HCEC 1CT (cell line): ENCODE data around the gene ZNF214.

Experiments
- DNase-seq: peaks from one replicate; pipeline ENCODE4 v3.0.0-alpha.2; 2017

Gene ZNF214

DNA sequence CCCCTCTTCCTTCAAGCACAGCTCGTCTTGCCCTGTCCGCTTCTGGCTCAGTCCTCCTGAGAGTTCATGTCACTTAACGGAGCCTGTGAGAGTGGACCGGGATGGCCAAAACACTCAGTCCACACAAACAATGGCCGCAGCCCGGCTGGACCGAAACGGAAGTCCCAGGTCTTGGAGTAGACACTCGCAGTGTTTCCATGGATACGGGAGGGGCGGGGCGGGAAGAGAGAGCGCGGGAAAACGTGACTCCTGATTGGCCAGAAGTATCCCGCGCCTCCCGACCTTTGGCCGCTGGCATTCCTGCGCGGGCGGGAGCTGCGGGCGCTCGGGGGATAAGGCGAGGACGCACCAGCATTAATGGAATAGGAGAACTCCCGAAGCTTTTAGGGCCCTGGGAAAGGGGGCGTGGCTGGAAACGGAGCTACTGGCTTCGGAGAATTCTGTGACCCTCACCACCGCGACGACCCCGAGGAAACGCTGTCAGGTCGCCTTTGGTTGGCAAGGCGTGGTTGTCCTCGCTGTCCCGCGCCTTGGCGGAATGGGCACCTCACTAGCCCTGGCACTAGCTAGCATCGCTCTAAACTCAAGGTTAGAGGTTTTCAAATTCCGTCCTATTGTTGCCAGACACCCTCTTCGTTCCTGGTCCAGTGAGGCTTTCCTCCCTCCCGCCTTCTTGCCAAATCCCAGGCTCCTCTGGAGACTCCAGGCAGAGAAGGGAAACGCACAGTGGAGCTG, at the start of gene ZNF214, which contains the start of gene NLRP14:
ZNF214 (minus strand) TSS at position 164 of the 735 bp plus-strand sequence. CDS start 17,511 bp downstream, outside the sequence.
NLRP14 (plus strand) TSS at position 297 of the 735 bp plus-strand sequence. CDS start 18,108 bp downstream, outside the sequence.
- peak; percentile 93 for DNase-seq

DNA sequence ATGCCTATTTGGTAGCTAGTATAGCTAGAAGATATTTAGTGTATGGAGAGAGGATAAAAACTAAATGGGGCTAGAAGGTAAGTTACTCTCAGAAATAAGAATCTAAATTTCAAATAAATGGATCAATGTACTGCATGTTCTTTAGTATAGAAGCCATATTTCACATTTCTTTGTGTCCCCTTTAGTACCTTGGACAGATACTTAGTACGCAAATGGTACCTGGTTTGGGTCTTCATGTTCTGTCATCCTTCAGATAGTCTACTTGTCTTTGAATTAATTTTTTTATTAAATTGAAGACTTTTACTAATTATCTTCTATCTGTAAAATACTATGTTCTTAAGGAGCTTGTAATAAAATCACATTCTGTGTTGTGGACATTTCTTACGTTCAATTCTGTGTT, 42.4 kb upstream of the ZNF214 start:
- no peak for DNase-seq

DNA sequence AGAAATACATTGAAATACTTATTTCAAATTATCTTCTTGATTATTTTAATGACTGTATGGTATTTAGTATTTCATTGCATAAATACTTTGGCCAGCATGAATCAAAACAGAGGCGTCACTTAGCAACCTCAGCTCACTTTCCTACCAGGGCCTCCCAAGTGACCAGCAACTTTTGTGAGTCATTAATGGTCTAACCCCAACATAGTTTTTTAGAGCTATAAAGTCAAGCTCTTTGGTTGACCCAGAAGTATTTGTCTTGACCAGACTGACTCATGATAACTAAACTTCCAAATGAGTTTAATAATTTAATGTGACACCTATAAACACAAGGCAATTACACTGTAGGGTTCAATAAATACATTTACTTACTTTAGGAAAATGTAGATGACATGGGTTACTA, 40.7 kb upstream of the ZNF214 start:
- peak; percentile 92 for DNase-seq

DNA sequence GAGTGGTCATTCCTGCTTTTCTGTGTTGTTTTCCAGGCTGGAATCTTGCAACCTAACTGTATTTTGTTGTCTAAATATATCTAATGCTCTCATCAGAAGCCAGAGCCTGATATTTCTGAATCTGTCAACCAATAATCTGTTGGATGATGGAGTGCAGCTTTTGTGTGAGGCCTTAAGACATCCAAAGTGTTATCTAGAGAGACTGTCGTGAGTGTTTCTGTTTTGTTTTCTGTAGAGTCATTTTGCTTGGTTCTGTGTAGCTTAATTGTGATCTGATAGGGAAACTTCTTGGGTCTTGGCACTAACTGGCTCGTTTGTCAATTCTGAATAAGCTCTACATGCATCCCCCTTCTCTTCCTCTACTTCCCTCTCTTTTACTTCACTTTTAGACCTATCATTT, 37.5 kb upstream of the ZNF214 start:
- no peak for DNase-seq

DNA sequence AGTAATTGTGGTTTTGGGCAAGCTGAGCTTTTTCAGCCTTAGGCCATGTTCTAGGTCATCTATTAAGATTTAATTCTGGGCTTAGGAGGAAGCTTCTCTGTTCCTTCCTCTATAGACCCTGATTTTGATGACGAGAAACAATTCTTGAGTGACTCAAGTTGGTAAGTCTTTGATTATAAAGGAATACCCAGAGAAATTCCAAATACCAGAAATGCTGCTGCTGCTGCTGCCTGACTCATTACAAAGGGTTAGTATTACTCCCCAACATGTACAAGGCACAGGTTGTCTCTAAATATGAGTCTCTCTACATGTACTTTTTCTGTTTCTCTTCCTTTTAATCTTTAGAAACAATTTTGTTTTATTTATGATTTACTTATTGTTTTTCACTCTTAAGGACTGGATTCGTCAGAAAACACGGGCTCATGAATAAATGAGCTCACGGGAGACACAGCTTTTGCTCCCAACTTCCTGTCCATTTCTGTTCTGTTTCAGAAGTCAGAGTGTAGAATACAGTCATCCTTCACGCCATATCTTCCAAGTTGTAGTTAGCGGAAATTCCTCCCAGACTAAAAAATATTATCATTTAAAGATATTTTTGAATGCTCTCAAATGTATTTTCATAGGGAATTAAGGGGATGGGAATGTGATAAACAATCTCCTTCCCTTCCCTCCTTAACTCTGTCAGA, 36.8 kb upstream of the ZNF214 start:
- peak; percentile 19 for DNase-seq

DNA sequence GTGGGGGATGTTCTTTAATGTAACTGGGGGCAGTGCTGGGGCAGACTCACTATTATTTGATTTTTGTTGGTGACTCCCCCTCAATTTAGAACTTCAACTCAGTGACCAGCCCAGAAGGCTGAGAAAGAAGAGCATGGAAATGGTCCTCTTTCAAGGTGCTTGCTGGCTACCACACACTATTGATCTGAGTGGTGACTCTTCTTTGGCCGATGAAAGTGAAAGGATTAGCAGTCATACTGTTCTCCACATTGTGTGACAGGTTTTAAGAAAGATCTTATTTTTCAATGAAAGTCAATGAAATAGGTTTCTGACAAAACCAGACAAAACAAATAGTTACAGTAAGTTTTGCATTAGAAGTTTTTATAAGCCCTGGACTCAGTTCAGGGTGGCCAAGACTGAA, 30.0 kb upstream of the ZNF214 start:
- no peak for DNase-seq

DNA sequence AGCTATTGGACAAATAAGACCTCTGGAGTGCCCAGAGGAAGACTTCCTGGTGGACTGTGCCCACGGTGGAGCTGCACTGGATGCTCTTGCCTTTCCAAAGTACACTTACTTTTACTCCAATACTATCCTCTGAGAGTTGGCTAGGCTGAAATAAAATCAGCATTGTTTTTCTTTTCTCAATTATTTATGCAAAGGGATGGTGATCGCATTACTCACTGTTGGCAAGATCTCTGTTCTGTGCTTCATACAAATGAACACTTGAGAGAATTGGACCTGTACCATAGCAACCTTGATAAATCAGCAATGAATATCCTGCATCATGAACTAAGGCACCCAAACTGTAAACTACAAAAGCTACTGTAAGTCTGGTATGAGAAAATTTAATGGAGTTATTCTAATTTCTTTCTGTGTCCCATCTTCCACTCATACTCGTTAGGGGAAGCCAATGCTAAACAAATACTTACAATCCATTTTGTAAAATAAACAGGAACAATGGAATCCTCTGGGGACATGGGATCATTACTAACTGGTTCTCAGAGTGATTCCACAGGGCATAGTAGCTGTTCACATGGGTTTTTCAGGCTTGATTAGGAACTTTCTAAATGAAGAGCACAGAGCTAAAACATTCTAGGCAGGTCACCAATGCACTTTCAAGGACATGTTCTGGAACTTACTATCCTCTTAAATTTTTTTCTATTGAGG, 26.5 kb upstream of the ZNF214 start:
- peak; percentile 61 for DNase-seq

DNA sequence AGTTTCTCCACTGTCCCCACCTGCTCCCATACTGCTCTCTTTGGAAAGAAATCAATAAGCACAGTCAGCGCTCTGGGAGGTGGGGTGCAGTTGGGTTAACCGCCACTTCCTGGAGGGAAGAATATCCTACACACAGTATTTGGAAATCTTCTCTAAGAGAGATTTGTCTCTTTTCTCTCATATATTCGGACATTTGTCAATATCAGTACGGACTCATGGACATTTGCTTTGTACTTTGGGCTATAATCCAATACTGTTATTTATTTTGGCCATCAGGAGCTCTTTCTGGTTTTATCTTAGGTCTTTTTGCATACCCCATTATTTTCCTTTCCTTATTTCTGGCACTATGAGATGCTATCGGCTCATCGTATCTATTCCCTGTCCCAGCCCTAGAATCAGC, 13.9 kb upstream of the ZNF214 start:
- no peak for DNase-seq

DNA sequence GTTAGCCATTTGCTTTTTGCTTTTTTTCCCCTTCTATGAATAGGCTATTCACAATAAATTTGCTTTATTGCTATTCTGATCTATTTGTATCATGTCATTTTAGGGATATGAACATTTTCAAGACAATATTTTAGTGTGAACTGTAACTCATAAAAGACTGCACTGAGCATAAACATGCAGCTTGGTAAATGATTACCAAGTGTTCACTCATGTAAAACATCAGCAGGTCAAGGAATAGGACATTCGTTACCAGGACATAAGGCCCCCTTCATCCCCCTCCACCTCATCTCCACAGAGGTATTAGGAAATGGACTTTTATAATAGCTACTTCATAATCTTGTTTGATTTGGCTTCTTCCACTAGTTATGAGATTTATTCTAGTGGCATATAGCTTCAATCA, 12.5 kb upstream of the ZNF214 start:
- DNase-seq = no peak

DNA sequence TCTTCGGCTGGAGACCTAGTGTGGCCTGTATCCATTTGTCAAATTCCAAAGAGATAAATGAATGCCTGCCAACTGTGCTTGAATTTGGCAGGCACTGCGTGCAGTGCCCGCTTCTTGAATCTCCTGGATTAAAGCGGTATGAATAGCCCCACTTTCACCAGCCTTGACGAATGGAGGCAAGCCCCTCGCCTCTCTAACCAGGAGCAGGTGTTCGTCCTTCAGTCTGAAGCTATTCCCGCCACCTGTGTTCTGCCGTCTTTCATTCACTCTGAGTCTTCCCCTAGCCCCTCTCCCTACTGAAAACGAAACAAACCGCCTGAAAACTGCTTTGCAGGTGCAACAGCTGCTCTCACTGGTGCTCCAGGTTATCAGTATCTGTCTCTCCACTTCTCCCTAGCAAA, 11.3 kb upstream of the ZNF214 start:
- no peak for DNase-seq

DNA sequence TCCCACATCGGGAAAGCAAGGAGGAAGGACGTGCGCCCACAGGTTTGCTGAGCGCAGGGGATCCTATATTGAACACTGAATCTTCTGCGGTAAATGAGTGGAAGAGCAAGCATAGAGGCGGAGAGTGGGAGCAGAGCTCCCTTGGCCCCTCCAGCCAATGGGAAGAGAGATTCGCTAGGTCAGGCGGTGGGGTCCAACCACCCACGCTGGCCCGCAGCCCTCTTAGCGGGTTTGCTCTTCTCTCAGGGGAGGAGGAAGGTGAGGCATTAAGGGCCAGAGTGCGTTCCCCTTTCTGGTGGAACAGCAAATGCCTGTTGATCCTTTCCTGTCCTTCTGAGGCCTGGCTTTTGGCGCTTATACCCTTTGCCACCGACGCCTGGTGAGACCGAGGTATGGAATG, 10.7 kb upstream of the ZNF214 start:
- DNase-seq = no peak

DNA sequence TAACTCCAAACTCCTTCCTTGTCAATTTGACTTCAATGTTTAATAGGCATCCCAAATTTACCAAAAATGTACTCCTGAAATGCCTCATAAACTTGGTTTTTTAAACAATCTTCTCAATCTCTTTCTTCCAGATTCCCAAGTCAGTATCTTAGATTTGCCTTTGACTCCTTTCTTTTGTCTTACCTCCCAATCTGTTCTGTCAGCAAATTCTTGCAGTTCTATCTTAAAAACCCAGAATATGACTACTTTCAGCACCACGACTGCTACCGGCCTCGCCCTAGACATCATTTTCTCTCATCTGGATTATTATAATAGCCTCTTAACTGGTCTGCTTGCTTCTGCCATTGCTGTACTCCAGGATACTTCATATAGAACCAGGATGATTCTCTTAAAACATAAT, 8.0 kb upstream of the ZNF214 start:
- DNase-seq = no peak

DNA sequence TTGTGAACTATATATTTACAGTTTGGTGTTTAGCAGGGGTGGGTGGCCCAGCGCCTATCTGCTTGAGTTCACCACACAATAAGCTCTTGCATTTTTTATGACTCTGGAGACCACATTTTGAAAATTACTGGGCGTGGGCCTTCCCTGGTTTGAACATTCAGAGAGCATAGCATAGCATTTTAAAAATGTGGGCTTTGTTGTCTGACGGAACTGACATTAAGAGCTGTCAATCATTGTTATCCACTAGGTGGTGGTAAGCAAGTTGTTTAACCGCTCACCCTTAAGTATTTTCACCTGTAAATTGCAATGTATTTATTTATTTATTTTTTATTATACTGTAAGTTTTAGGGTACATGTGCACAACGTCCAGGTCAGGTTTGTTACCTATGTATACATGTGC, 1.2 kb upstream of the ZNF214 start:
- DNase-seq = no peak

DNA sequence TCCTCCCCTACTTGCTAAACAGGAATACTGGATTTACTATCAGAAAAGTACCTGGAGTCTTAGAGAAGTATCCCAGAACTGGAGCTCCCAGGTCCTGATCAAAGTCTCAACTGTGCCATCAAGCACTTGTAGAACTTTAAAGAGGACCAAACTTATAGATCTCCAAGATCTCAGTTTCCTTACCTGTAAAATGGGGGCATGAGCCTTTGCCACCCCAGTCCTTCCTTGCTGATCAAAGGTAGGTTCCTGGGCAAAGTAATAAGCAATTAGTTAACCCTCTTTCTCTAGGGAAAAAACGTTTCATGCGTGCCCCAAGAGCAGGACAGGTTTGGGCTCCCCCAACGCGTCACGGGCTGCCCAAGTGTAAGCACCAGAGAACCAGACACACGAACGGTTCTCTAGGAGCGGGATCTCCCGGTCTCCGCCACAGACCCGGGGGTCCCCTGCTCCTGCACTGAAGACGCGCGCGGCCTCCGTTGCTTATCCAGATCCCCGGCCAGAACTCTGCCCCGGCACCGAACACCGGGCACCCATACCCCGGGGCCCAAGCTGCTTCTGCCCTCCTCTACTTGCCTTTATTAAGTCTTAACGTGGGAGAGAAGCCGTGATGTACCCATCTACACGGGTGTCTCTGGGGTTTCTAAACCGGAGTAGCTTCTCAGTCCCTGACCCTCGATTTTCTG, 505 bp downstream of the ZNF214 start:
- peak; percentile 9 for DNase-seq

DNA sequence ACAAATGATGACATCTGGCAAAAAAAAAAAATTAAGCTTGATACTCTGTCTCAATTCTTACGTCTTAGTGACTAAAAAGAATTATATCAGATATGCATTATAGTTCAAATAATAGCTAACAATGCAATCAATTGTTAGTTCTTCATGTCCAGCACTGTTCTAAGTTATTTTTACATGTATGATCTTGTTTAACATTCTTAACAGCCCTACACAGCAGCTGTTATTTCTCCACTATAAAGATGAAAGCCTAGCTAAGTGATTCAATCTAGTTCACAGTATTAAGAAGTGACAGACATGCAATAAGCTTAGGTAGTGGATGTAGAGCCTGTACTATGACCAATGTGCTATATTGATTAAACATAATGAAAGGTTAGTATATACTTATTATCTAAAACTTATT, 4.1 kb downstream of the ZNF214 start:
- no peak for DNase-seq

DNA sequence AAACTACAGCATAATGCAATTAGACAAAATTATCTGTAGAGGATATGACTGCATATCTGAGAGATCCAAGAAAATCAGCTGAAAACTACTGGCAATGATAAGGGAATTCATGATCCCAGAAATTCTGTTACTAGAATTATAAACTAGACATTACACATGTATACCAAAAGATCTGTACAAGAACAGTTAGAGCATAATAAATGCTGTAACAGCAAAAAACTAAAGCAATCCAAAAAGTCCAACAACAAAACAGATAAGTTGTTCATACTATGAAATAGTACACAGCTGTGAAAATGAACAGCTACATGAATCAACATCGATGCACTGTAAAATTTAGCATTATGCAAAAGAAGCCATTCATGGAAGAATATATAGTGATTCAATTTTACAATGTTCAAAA, 6.0 kb downstream of the ZNF214 start:
- no peak for DNase-seq

DNA sequence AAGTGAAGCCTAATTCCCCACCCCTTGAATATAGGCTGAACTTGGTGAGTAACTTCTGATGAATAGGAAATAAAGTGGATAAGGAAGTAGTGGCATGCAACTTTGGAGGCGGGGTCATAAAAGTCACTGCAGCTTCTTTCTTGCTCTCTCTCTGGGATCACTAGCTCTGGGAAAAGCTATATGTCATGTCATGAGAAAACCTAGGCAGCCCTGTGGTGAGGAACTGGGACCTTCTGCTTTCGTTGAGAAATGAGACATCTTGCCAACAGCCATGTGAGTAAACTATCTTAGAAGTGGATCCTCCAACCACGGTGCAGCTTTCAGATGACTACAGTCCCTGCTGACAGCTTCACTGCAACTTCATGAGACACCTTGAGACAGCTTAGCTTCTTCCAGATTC, 15.7 kb downstream of the ZNF214 start:
- peak; percentile 76 for DNase-seq

DNA sequence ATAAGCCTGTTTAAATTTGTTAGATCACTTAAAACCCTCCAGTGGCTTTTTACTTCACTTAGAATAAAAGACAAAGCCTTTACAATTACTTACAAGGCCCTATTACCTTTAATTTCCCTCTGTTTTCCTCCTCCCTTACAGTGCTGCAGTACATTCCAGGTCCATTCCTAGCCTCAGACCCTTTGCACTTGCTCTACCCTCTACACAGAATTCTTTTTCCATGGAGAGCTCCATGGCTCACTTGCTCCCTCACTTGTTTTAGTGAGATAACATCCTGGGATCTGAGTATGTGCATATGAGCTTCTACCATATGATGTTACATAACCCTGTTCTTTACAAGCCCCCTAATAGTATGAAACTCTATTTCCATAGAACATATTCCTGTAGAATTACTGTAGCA, 24.4 kb downstream of the ZNF214 start:
- peak; percentile 10 for DNase-seq

DNA sequence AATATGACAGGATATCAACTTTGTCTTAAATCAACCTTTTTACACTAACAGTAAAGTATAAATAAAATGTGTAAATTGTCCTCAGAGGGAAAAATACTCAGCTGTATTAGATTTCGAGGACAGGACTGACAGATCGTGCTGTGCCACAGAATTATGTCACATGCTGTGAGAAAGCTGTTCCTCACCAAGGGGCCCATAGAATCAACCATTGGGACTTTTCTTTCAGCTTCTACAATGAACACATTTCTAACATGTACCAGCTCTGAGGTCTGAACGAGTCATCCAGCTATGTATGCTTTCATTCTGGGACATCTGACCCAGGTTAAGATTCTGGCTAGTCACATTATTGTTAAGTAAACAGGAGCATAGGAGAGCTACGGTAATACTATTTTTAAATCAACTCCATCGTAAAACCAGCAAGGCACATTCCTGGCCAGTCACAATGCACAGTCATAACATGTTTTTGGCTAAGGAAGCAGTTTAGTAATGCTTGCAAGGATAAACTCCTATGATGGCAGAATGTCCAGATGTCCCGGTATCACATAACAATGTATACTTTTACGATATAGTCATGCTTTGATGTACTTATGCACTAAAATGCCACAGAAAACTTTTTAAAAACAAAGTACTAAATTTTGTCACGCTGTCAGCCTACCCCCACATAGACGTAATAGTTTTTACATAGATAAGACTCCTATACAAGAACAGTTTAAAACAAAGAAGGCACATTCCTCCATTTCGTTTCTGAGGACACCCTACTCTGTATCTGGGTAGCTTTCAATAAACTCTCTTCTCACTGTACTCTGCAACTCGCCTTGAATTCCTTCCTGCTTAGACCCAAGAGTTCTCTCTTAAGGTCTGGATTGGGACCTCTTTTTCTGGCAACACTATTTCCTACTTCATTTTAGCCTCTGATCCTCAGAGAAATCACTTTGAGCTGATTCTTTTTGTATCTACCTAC, 27.4 kb downstream of the ZNF214 start:
- peak; percentile 97 for DNase-seq

DNA sequence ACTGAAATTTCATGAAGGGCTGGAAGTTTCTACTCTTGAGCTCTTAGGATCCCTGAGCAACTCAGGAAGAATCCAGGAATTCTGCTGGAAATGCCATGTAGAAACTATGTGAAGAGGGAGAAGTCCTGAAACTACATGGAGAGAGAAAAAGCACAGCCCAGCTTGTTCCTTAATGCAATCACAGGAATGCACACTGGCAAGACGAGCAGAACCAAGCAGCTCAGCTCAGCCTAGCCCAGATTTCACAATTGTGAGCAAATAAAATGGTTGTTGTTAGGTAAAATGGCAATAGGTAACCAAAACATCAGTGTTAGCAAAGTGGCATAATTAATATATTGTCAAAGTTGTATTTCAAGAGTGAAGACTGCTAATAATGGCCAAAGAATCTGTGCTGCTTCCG, 28.1 kb downstream of the ZNF214 start:
- DNase-seq = peak; percentile 40

DNA sequence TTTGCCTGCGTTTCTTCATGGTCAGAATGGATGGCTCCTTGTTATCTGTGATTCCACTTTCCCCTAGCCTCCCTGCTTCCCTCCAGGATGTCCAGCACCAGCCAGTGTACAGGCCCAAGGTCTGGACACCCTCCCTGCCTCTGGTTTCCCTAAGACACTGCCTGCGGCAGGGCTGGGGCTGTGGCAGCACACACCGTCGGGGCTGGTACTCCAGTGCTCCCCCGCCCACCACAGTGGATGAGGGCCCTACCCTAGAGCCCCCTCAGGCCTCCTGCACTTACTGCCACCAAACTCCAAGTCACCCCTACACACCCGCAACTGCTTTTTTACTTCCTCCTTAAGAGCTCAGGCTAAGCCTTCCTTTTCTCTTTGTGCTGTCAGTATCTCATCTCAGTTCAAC, 28.9 kb downstream of the ZNF214 start:
- DNase-seq = no peak

DNA sequence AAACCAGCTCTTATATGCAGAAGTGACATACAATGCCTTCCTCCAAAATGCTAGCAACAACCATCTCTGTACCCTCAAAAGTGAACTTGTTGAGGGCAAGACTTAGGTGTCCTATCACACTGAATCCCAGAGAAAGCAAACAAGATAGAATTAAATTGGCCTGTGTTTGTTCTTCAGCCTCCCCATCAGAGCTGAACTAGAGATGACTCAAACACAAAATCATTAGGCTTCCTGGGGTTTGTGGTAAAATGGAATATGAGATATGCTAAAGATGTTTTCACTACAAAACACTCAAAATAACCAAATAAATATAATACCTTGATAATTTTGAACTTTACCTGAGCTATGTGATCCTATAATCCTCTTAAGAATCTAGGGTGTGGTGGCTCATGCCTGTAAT, 31.6 kb downstream of the ZNF214 start:
- peak; percentile 34 for DNase-seq
